Trophoblast cell (in vitro differentiated cells and primary cell): ENCODE results near the gene LAMTOR4.

Source experiments
- DNase-seq, 2 donors: peaks; one replicate each; pipeline ENCODE4 v3.0.0-alpha.2; 2016
- H2AFZ ChIP-seq: 2 replicates; pipeline ENCODE4 v1.6.1; 2013; ENCODE audit warnings: low read length, moderate library complexity, mild to moderate bottlenecking; ENCODE audit not compliant: insufficient read depth, poor library complexity
- H2AK5ac ChIP-seq: 2 replicates; pipeline ENCODE4 v1.6.1; 2013; ENCODE audit warnings: mild to moderate bottlenecking, low read length
- H2BK120ac ChIP-seq: 2 replicates; pipeline ENCODE4 v1.6.1; 2013; ENCODE audit warnings: low read length, mild to moderate bottlenecking, moderate library complexity; ENCODE audit not compliant: insufficient read depth, poor library complexity
- H2BK12ac ChIP-seq: 2 replicates; pipeline ENCODE4 v1.6.1; 2013; ENCODE audit warnings: mild to moderate bottlenecking, low read length, moderate library complexity
- H2BK5ac ChIP-seq: 2 replicates; pipeline ENCODE4 v1.6.1; 2013; ENCODE audit warnings: low read length, low read depth, moderate library complexity, mild to moderate bottlenecking; ENCODE audit not compliant: poor library complexity
- H3K14ac ChIP-seq: 2 replicates; pipeline ENCODE4 v1.6.1; 2013; ENCODE audit warnings: mild to moderate bottlenecking, low read length
- H3K18ac ChIP-seq: 2 replicates; pipeline ENCODE4 v1.6.1; 2013; ENCODE audit warnings: mild to moderate bottlenecking, low read length
- H3K23ac ChIP-seq: 2 replicates; pipeline ENCODE4 v1.6.1; 2013; ENCODE audit warnings: low read length
- H3K27ac ChIP-seq: 2 replicates; pipeline ENCODE4 v1.5.1; 2013; ENCODE audit warnings: low read depth, mild to moderate bottlenecking, inconsistent platforms, low read length, moderate library complexity
- H3K27me3 ChIP-seq: 2 replicates; pipeline ENCODE4 v1.6.1; 2013; ENCODE audit warnings: inconsistent platforms, mild to moderate bottlenecking, low read length, moderate library complexity; ENCODE audit not compliant: insufficient read depth
- H3K36me3 ChIP-seq, 2 experiments: 1 replicate in 1 of 2; 2 replicates in 1 of 2; pipeline ENCODE4 v1.6.1; 2013; ENCODE audit warnings: low read length in 2 of 2, mild to moderate bottlenecking in 2 of 2, moderate library complexity in 1 of 2; ENCODE audit not compliant: insufficient read depth in 2 of 2, control insufficient read depth in 1 of 2
- H3K4ac ChIP-seq: 2 replicates; pipeline ENCODE4 v1.6.1; 2013; ENCODE audit warnings: low read depth, mild to moderate bottlenecking, low read length, moderate library complexity
- H3K4me1 ChIP-seq, 2 experiments: 1 replicate in 1 of 2; 2 replicates in 1 of 2; pipeline ENCODE4 v1.6.1; 2013; ENCODE audit warnings: low read length in 2 of 2, mild to moderate bottlenecking in 2 of 2, moderate library complexity in 1 of 2; ENCODE audit not compliant: insufficient read depth in 2 of 2, control insufficient read depth in 1 of 2
- H3K4me2 ChIP-seq: 2 replicates; pipeline ENCODE4 v1.6.1; 2013; ENCODE audit warnings: inconsistent platforms, mild to moderate bottlenecking, low read length, moderate library complexity
- H3K4me3 ChIP-seq: 2 replicates; pipeline ENCODE4 v1.5.1; 2013; ENCODE audit warnings: mild to moderate bottlenecking, low read depth, low read length, inconsistent platforms
- H3K79me1 ChIP-seq: one replicate; pipeline ENCODE4 v1.6.1; 2013; ENCODE audit warnings: low read length
- H3K79me2 ChIP-seq: 2 replicates; pipeline ENCODE4 v1.6.1; 2013; ENCODE audit warnings: low read length, mild to moderate bottlenecking; ENCODE audit not compliant: control insufficient read depth, insufficient read depth, poor library complexity
- H3K9ac ChIP-seq: 2 replicates; pipeline ENCODE4 v1.6.1; 2013; ENCODE audit warnings: mild to moderate bottlenecking, low read length
- H3K9me3 ChIP-seq: 2 replicates; pipeline ENCODE4 v1.6.1; 2013; ENCODE audit warnings: low read depth, mild to moderate bottlenecking, control low read depth, inconsistent platforms, low read length; ENCODE audit not compliant: insufficient read depth
- H4K12ac ChIP-seq: 2 replicates; pipeline ENCODE4 v1.6.1; 2013; ENCODE audit warnings: low read depth, mild to moderate bottlenecking, low read length, moderate library complexity
- H4K8ac ChIP-seq: 2 replicates; pipeline ENCODE4 v1.6.1; 2013; ENCODE audit warnings: low read depth, mild to moderate bottlenecking, low read length, moderate library complexity
- H4K91ac ChIP-seq: one replicate; pipeline ENCODE4 v1.6.1; 2013; ENCODE audit warnings: low read depth, mild to moderate bottlenecking, low read length, moderate library complexity
- WGBS: extraction: QIAGEN DNeasy Blood & Tissue Kit; methylation state at CpG from one replicate; pipeline ENCODE4 v1.1.7; 2013; ENCODE audit warnings: missing lambda C conversion rate; ENCODE audit not compliant: insufficient read length, insufficient coverage; ENCODE audit errors: extremely low coverage; 5-methylcytosine and 5-hydroxymethylcytosine counted together

LAMTOR4 gene

DNA sequence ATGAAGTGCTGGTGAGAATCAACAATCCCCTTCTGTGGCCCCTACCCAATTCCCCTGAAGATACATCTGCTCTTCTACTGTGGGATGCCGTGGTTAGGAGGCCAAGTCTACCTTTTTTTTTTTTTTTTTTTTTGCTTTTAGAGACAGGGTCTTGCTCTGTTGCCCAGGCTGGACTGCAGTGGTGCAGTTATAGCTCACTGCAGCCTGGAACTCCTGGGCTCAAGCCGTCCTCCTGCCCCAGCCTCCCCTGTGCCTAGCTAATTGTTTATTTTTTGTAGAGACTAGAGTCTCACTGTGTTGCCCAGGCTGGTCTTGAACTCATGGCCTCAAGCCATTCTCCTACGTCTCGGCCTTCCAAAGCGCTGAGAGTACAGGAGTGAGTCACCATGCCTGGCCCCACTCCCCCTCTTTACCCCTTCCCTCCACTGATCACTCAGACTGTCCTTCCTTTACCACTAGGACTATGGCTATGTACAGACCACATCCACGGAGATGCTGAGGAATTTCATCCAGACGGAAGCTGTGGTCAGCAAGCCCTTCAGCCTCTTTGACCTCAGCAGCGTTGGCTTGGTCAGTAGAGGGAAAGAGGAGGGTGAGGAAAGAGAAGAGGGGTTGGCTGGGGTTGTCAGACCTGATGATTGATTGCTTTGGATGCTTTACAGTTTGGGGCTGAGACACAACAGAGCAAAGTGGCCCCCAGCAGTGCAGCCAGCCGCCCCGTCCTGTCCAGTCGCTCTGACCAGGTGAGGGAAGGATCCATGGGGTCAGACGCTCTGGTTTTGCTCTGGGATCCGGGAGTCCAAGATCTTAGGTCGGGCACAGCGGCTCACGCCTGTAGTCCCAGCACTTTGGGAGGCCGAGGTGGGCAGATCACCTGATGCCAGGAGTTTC lies 45.5 kb upstream of the LAMTOR4 start:
- Histone ChIP-seq H3K14ac (peak overlapping the region; percentile 77), H4K8ac (peak overlapping the region; percentile 69), H3K4me1 (peaks cover 10 to 13% of the 10 kb centered on the region in 2 experiments), H2BK5ac (peak overlapping the region; percentile 60), H3K23ac (no peak overlapping the region), H3K79me2 (peaks cover 11% of the 10 kb centered on the region), H3K36me3 (peaks cover 42 to 49% of the 10 kb centered on the region in 2 experiments), H4K91ac (peak overlapping the region; percentile 90), H4K12ac (no peak overlapping the region), H3K27ac (peak overlapping the region; percentile 98), H3K79me1 (peaks cover 18% of the 10 kb centered on the region), H3K4ac (peak overlapping the region; percentile 57), H3K4me3 (no peak overlapping the region), H2BK12ac (peak overlapping the region; percentile 91), H3K9me3 (no peaks in the 10 kb centered on the region), H2AK5ac (peak overlapping the region; percentile 55), H3K4me2 (peak overlapping the region; percentile 56), H2BK120ac (peak overlapping the region; percentile 84), H3K9ac (no peak overlapping the region), H2AFZ (no peak overlapping the region), H3K18ac (peak overlapping the region; percentile 69), H3K27me3 (no peaks in the 10 kb centered on the region)
- DNase-seq = no peak
- WGBS = no CpG with 5 or more reads among the region's 17 CpGs

DNA sequence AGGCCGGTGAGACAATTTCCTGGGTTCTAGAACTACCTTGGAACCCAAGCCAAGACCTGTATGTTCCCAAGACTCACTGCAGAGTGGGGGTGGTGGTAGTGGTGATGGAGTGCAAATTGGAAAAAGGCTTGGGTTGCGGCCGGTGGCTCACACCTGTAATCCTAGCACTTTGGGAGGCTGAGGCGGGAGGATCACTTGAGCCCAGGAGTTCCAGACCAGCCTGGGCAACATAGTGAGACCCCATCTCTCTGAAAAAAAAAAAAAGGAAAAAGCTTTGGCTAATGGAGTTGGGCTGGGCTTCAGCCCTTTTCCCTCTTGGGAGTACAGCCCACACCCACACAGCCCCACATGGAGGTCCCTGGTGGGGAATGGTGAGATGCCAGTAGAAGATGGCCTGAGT lies 43.2 kb upstream of the LAMTOR4 start:
- no peak for DNase-seq
- Histone ChIP-seq H4K8ac (no peak overlapping the region), H3K4ac (no peak overlapping the region), H3K14ac (no peak overlapping the region), H3K23ac (no peak overlapping the region), H3K36me3 (peaks cover 44 to 47% of the 10 kb centered on the region in 2 experiments), H3K79me1 (peaks cover 16% of the 10 kb centered on the region), H3K9me3 (no peaks in the 10 kb centered on the region), H2BK5ac (no peak overlapping the region), H3K9ac (no peak overlapping the region), H4K12ac (no peak overlapping the region), H3K4me1 (peaks cover 7 to 9% of the 10 kb centered on the region in 2 experiments), H2BK12ac (no peak overlapping the region), H3K4me2 (no peak overlapping the region), H2BK120ac (no peak overlapping the region), H2AK5ac (no peak overlapping the region), H3K79me2 (peaks cover 4% of the 10 kb centered on the region), H3K4me3 (no peak overlapping the region), H3K18ac (no peak overlapping the region), H3K27ac (no peak overlapping the region), H3K27me3 (no peaks in the 10 kb centered on the region), H4K91ac (no peak overlapping the region), H2AFZ (no peak overlapping the region)
- WGBS = no CpG with 5 or more reads among the region's 4 CpGs

DNA sequence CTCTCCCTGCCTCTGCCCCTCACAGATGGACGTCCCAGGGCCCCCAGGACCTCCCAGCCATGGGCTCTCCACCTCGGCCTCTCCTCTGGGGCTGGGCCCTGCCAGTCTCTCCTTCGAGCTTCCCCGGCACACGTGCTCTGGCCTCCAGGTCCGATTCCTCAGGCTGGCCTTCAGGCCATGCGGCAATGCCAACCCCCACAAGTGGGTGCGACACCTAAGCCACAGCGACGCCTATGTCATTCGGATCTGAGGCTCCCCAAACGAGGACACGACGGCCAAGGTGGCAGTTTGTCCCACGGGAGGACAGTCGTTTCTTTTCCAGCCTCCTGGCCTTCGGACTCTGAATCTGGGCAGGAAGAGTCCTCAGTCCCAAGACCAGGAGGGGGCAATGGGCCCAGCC lies 42.1 kb upstream of the LAMTOR4 start:
- no peak overlapping the region for H3K9ac ChIP-seq
- no peak overlapping the region for H4K12ac ChIP-seq
- no peak overlapping the region for H3K4me3 ChIP-seq
- H3K27me3 ChIP-seq = no peaks in the 10 kb centered on the region
- H3K18ac ChIP-seq = no peak overlapping the region
- no peaks in the 10 kb centered on the region for H3K9me3 ChIP-seq
- peaks cover 9% of the 10 kb centered on the region for H3K79me1 ChIP-seq
- H3K36me3 ChIP-seq = peaks cover 52 to 56% of the 10 kb centered on the region in 2 experiments
- peaks cover 1% of the 10 kb centered on the region for H3K79me2 ChIP-seq
- no peak overlapping the region for H2AFZ ChIP-seq
- DNase-seq = no peak
- no peak overlapping the region for H3K4ac ChIP-seq
- no peak overlapping the region for H2BK120ac ChIP-seq
- no peak overlapping the region for H4K8ac ChIP-seq
- H3K4me1 ChIP-seq = peaks cover 7 to 9% of the 10 kb centered on the region in 2 experiments
- H3K4me2 ChIP-seq = no peak overlapping the region
- H2AK5ac ChIP-seq = no peak overlapping the region
- no peak overlapping the region for H4K91ac ChIP-seq
- no peak overlapping the region for H2BK12ac ChIP-seq
- WGBS = no CpG with 5 or more reads among the region's 17 CpGs
- H3K14ac ChIP-seq = no peak overlapping the region
- H3K27ac ChIP-seq = no peak overlapping the region
- no peak overlapping the region for H3K23ac ChIP-seq
- no peak overlapping the region for H2BK5ac ChIP-seq

DNA sequence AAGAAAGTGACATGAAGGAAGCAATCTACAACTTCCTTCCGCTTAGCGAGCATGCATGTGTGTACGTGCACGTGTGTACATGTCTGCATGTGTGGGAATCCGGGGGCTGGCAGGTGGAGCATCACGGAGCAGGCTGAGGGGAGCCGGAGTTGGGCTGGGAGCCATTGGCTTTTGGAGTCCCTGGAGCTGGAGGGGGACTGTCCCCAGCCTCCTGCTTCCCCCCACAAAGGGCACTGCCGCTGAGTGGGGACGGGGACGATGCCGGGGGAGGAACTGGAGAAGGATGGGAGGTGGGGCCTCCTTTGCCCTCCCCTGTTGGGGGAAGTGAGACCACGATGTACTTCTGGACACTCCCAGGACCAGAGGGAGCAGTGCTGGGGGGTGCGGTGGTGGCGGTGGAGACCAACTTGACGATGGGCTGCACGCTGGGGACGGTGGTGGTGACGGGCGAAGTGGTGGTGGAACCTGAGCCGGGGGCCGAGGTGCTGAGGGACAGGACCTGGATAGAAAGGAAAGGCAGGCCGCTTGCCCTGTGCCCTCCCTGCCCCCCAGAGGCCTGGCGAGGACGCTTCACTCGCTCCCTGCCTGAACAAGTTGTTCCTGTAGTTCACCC lies 41.5 kb upstream of the LAMTOR4 start:
- no peaks in the 10 kb centered on the region for H3K27me3 ChIP-seq

More for the DNA sequence above, 41.5 kb upstream of the LAMTOR4 start:
- Histone ChIP-seq H3K4me2 (no peak overlapping the region), H3K9ac (no peak overlapping the region), H3K23ac (no peak overlapping the region), H3K4me1 (peaks cover 6 to 8% of the 10 kb centered on the region in 2 experiments), H2BK12ac (no peak overlapping the region), H2BK5ac (no peak overlapping the region), H3K4ac (no peak overlapping the region), H2BK120ac (no peak overlapping the region), H3K79me1 (peaks cover 5% of the 10 kb centered on the region), H3K79me2 (peaks cover 1% of the 10 kb centered on the region), H2AFZ (no peak overlapping the region), H3K36me3 (peaks cover 58 to 62% of the 10 kb centered on the region in 2 experiments), H3K9me3 (no peaks in the 10 kb centered on the region), H3K27ac (no peak overlapping the region), H3K14ac (no peak overlapping the region), H3K18ac (no peak overlapping the region), H2AK5ac (no peak overlapping the region), H4K12ac (no peak overlapping the region), H3K4me3 (no peak overlapping the region), H4K91ac (no peak overlapping the region), H4K8ac (no peak overlapping the region)
- no peak for DNase-seq
- no CpG with 5 or more reads among the region's 25 CpGs for WGBS
